Central memory CD4-positive, alpha-beta T cell (primary cell): ENCODE measurements around the gene ASIC2.
"Not testable (repeated sequence)": the region's sequence is repeated elsewhere in the genome, so short reads cannot be mapped to it uniquely, and the experiment has no call there.

Experiments
- DNase-seq: peaks from one replicate; pipeline ENCODE4 v3.0.0; 2022

ASIC2 gene

DNA sequence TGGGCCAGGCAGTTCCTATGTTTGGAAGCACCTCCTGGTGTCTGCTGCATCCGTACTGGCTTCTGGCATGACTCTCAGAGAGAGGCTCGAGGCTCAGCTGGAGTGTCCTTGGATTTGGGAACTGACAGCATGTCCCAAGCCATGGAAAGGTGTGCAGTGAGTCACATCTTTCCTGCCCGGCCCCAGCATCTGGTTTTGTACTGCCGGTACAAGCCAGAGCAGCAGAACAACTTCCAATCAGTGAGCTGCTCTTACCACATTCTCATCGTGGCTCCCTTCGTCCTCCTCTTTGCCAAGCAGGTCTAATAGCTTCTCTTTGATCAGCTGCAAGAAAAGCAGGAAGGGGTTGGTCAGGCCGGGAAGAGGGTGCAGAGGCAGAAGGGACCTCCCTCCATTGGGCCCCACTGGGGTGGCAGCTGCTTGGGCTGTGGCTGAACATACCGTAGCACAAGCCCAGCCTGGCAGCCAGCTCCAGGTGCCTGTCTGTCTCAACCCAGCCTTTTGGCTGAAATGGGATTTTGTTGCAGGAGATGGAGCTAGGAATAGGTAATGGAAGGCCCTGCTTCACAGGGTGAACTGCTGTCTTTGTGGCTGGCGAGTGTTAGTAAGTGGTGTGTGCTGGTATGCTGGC is 277.3 kb downstream of the ASIC2 start:
- no peak for DNase-seq

GRCh38 chr17:33014751-33015150 is 278.3 kb downstream of the ASIC2 start:
- DNase-seq: no peak

- no peak for DNase-seq
These were observed 279.3 kb downstream of the ASIC2 start for GRCh38 chr17:33013596-33014375.

DNA sequence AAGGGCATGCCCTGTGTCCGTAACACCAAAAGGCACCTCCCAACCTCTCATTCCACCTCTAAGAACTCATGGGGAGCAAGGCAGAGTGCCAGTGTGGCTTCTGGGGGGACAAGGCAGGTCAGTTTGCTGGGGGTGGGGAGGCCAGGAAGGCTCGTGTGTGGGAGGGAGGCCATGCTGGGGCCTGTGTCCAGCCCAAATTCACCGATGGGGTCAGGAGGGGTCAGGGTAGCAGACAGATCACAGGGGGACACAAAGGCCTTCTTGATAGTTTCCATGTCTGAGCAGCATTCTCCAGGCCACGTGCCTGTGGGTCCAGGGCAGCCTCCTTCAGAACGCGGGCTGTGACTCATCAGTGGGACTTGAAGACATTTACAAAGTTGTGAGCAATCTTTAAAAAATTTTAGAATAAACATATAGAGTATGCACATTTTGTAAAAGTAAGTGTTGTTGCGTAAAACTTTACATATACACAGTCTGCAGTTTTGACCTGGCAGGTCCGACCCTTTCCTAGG is 280.5 kb downstream of the ASIC2 start:
- no peak for DNase-seq

DNA sequence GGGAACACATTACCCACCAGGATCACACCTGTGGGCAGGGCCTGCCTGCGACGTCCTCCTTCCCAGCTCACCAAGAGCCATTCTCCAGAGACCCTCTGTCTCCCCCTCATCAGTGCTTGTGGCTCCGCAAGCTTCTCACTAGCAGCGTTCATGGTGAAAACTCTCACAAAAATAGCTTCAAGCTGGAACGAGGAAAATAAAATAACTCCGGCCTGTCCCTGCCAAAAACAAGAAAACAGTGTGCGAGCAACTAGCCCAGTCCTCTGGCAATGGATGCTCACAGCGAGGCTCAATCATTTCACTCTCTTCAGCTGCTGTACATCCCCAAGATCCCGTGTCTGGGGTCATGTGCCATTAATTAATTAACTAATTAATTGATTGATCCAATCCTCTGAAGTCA is 283.5 kb downstream of the ASIC2 start:
- no peak for DNase-seq

DNA sequence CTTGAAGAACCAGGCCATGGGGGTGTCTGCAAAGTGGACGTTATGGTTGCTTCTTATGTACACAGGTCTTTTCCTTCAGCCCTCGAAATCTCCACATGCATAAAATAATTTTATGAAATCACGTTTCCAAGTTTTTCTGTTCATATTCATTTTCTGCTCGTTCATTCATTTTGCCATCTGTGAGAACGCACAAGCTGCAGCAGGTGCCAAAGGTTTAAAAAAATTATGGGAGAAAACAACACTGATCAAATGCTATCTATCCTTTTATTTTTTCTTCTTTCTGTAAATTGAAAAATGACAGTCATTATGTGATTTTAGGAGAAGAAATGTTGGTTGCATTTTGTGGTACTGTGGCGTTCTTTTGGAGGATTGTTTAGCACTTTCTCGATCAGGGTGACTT is 285.9 kb downstream of the ASIC2 start:
- no peak for DNase-seq

GRCh38 chr17:33002246-33002645 is 290.8 kb downstream of the ASIC2 start:
- no peak for DNase-seq

GRCh38 chr17:32998887-32999228 is 294.2 kb downstream of the ASIC2 start:
- DNase-seq: no peak

GRCh38 chr17:32998111-32998886 is 294.8 kb downstream of the ASIC2 start:
- DNase-seq: peak; percentile 37

DNA sequence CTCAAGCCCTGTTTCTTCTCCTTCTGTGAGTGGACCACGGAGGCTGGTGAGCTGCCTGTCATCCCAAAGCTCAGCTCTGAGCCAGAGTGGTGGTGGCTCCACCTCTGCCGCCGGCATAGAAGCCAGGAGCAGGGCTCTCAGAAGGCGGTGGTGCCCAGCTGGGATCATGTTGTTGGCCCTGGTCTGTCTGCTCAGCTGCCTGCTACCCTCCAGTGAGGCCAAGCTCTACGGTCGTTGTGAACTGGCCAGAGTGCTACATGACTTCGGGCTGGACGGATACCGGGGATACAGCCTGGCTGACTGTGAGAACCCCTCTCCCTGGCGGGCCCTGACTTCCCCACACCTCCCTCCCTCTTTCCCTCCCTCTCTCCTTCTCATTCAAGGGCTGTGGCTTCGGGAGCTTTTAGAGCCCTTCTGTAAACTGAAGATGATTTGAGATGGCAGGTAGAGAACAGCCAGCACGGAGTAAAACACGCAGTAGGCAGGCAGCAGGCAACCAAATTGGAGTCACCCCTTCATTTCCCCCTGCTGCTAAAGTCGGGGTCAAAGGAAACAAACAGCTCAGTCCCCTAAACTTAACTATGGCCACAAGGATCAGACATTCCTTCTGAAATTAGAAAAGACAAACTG is 297.6 kb downstream of the ASIC2 start:
- DNase-seq: no peak

- DNase-seq: no peak
These were observed 299.1 kb downstream of the ASIC2 start for GRCh38 chr17:32993977-32994376.

DNA sequence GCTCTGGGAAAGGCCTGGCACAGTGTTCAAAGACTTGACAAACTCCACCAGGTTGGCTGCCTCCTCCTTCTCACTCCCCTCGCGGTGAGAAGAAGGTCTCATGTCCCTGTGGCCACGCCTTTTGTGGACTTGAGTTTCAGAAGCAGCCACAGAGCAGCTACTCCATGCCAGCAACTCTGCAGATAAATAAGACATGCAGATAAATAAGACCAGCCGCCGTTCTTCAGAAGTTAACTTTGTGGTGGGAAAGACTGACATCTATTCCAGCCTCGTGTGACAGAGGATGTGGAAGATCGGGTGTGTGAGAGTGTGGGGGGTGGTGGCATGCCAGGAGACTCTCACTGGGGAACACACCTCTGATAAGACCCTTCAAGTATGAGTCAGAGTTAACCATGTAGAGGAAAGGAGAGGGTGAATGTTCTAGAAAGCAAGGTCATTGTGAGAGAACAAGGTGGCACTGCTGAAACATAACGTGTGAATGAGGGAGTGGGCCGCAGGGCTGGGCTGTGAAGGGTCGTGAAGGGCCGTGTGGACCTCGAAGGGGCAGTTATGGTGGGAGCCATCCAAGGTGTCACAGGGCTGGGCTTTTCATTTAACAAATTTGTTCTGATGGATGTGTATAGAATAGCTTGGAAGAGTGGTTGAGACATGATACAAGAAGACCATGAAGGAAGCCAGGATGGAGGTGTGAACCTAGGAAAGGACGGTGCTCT is 300.6 kb downstream of the ASIC2 start:
- no peak for DNase-seq

GRCh38 chr17:32988481-32989101 is 304.5 kb downstream of the ASIC2 start:
- DNase-seq: no peak

DNA sequence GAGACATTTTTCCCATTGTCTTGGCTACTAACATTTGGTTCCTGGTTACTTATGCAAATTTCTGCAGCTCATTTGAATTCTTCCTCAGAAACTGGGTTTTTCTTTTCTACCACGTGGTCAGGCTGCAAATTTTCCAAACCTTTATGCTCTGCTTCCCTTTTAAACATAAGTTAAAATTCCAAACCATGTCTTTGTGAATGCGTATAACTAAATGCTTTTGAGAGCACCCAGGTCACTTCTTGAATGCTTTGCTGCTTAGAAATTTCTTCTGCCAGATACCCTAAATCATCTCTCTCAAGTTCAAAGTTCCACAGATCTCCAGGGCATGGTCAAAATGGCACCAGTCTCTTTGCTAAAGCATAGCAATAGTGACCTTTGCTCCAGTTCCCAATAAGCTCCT is 305.2 kb downstream of the ASIC2 start:
- DNase-seq: not testable (repeated sequence)

DNA sequence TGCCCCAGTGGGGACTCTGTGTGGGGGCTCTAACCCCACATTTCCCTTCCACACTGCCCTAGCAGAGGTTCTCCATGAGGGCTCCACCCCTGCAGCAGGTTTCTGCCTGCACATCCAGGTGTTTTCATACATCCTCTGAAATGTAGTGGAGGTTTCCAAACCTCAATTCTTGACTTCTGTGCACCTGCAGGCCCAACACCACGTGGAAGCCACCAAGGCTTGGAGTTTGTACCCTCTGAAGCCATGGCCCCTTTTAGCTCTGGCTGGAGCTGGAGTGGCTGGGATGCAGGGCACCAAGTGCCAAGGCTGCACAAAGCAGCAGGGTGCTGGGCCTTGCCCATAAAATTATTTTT is 305.7 kb downstream of the ASIC2 start:
- DNase-seq: not testable (repeated sequence)

- no peak for DNase-seq
These were observed 307.9 kb downstream of the ASIC2 start for GRCh38 chr17:32985050-32985756.

DNA sequence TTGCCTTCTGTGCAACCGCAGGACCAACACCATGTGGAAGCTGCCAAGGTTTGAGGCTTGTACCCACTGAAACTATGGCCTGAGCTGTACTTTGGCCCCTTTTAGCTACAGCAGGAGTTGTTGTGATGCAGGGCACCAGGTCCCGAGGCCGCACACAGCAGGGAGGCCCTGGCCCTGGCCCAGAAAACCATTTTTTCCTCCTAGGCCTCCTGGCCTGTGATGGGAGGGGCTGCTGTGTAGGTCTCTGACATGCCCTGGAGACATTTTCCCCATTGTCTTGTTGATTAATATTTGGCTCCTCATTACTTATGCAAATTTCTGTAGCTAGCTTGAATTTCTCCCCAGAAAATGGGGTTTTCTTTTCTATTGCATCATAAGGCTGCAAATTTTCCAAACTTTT is 311.5 kb downstream of the ASIC2 start:
- DNase-seq: not testable (repeated sequence)

DNA sequence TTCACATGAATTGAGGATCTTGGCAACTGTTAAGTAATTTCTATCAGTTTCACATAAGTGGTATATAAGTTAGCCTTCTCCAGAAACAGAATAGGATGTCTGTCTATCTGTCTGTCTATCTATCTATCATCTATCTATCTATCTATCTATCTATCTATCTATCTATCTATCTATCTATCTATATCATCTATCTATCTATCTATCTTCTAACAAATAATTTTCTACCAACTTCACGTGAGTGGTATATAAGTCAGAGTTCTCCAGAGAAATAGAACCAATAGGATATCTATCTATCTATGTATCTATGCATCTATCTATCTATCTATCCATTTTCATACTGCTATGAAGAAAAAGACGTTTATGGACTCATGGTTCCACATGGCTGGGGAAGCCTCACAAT is 312.9 kb downstream of the ASIC2 start:
- DNase-seq: no peak

DNA sequence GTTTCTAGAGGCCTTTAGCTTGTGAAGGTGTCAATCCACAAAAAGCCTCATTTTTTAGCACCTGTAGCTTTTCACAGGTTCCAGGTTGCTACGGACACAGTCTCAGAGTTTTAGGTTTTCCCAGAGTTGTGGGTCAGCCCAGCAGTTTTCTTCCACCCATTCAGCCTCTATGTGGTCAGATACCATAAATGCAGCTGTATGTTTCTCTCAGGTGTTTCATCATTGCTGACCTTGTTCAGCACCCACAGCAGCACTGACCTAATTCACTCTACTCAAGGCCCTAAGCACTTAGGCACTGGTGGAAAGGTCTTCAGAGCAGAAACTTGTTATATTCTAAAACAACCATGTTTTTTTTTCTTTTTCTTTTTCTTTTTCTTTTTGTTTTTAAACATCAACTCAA is 316.5 kb downstream of the ASIC2 start:
- DNase-seq: no peak

DNA sequence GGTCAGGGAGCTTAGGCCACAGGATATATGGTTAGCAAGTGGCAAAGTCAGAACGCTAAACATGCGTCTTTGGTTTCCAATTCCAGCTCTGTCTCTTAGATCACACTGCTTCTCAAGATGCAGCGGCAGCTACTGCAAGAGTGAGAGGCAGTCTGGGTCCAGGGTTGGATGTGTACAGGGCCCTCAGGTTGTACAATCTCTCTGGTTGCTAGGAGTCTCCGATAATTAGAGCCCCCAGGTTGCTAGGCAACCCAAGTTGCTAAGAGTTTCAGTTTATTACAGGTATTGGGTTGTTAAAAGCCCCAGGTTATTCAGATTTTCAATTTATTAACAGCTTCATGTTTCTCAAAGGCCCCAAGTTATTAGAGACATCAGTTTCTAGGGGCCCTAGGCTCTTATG is 317.0 kb downstream of the ASIC2 start:
- DNase-seq: no peak

- no peak for DNase-seq
These were observed 321.9 kb downstream of the ASIC2 start for GRCh38 chr17:32971171-32971570.

GRCh38 chr17:32970281-32970680 is 322.8 kb downstream of the ASIC2 start:
- no peak for DNase-seq
